ENCODE results near the gene SLX9. TPM values are rescaled to one million over a fixed set of nuclear protein-coding genes. Genes with fewer than 3 reads are reported as not detected.

The SLX9 gene
- total RNA-seq, 1 experiment from 2014 or later, result 74.3 TPM

DNA sequence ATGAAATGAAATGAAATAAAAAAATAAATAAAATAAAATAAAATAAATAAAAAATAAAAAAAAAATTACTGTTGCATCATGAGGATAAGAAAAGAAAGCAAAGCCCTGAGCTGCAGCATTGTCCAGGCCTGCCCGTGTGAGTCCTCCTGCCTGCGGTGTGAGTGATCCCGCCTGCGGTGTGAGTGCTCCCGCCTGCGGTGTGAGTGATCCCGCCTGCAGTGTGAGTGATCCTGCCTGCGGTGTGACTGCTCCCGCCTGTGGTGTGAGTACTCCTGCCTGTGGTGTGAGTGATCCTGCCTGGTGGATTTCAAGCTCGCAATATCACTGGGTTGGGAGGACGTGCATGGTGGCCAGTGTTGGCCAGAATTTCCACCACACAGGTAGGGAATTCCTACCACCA lies 44.0 kb upstream of the SLX9 start:
- H2BK15ac ChIP-seq (ENCODE audit: low read depth, low read length), result no peak overlapping the region
- no peaks in the 10 kb centered on the region; the same call in 1 of the 2 replicates for H3K4me1 ChIP-seq (ENCODE audit: insufficient read depth, low read length)
- no peak overlapping the region for H2AK5ac ChIP-seq (ENCODE audit: insufficient read length, low read length)
- H3K27me3 ChIP-seq (ENCODE audit: insufficient read depth, low read length), result no peaks in the 10 kb centered on the region
- no peaks in the 10 kb centered on the region for H3K79me2 ChIP-seq (ENCODE audit: insufficient read depth, low read length)
- H3K23me2 ChIP-seq (ENCODE audit: insufficient read length, low read depth, low read length, poor library complexity, severe bottlenecking), result no peaks in the 10 kb centered on the region
- H4K91ac ChIP-seq (ENCODE audit: insufficient read length, low read depth, low read length), result no peak overlapping the region
- no peak overlapping the region for H2BK12ac ChIP-seq (ENCODE audit: insufficient read length, low read depth, low read length)
- no peak overlapping the region for H2BK20ac ChIP-seq (ENCODE audit: low read depth, low read length, poor library complexity, severe bottlenecking)
- Mint-ChIP-seq H3K4me3 (no peak overlapping the region), H3K27ac (peak overlapping the region in 1 of 3 experiments; percentile 75; a peak in 2 of 7 replicates), H3K27me3 (ENCODE audit: low read depth) (peaks cover 10% of the 10 kb centered on the region), H3K4me1 (peaks cover 10 to 16% of the 10 kb centered on the region in 2 experiments), H3K36me3 (ENCODE audit: insufficient read depth in 1 of 3, low read depth in 3 of 3) (no peaks in the 10 kb centered on the region), H3K9me3 (no peaks in the 10 kb centered on the region; a peak in 1 of 5 replicates)
- H2AFZ ChIP-seq (ENCODE audit: low read length), result no peak overlapping the region
- H3T11ph ChIP-seq (ENCODE audit: low read length), result no peak overlapping the region
- no peaks in the 10 kb centered on the region for H4K20me1 ChIP-seq (ENCODE audit: control insufficient read depth, insufficient read depth, insufficient read length)
- H3K4ac ChIP-seq (ENCODE audit: low read depth, low read length), result no peak overlapping the region
- no peak overlapping the region for H3K23ac ChIP-seq (ENCODE audit: insufficient read length, low read depth, low read length)
- H3K4me2 ChIP-seq (ENCODE audit: insufficient read depth, insufficient read length, low read length), result no peak overlapping the region
- no CpG with 5 or more reads among the region's 11 CpGs for WGBS (ENCODE audit: extremely low coverage, insufficient read length, low lambda C conversion rate)
- DNase-seq, result no peak
- no peak overlapping the region for H3K9ac ChIP-seq (ENCODE audit: extremely low read depth, insufficient read length, low read length)
- H3K27ac ChIP-seq (ENCODE audit: insufficient read length, low read depth, low read length), result no peak overlapping the region
- no peaks in the 10 kb centered on the region for H3K9me3 ChIP-seq (ENCODE audit: control insufficient read depth, low read depth, low read length)
- H3K79me1 ChIP-seq (ENCODE audit: insufficient read depth, low read depth, low read length, poor library complexity, severe bottlenecking), result no peaks in the 10 kb centered on the region
- no peak for TF ChIP-seq CTCF (conservative IDR thresholded peaks at IDR 0.05)
- H4K8ac ChIP-seq (replicated peaks; ENCODE audit: insufficient read length, low read depth, low read length), result no peak overlapping the region
- H2BK5ac ChIP-seq (ENCODE audit: insufficient read length, low read length), result no peak overlapping the region
- H3K14ac ChIP-seq (ENCODE audit: insufficient read depth, low read length), result no peak overlapping the region
- no peak overlapping the region for H2BK120ac ChIP-seq (ENCODE audit: low read depth, low read length, poor library complexity, severe bottlenecking)
- H3K56ac ChIP-seq (ENCODE audit: insufficient read length, low read depth, low read length), result no peak overlapping the region
- H3K18ac ChIP-seq (ENCODE audit: insufficient read length, low read depth, low read length), result no peak overlapping the region
- H4K5ac ChIP-seq (ENCODE audit: insufficient read length, low read depth, low read length), result no peak overlapping the region
